Measurements from ENCODE around the gene ZDHHC14. TPM values are rescaled to one million over a fixed set of nuclear protein-coding genes. Genes with fewer than 3 reads are reported as not detected.

The ZDHHC14 gene
- total RNA-seq, 1 donor from 2014 or later = 9.3 TPM

DNA sequence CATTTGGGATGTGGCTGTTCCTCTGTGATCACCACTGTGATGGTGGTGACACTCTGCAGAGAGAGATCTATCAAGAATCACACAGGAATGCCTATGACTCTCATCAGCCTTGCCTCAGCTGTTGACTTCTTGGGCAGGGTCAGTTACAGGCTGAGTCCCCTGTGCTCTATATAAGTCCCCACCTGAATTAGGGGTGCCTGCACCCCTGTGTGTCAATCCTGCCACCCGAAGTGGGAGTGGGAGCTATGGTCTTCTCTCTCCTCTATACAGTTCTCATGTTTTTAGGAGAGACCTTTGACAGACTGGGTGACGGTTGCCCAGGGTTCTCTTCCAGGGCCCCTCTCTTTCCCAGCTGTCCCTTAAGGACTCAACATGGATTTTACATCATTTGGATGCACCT is 173.8 kb downstream of the ZDHHC14 start:
- Histone ChIP-seq H3K4me1 (peaks cover 11% of the 10 kb centered on the region), H3K36me3 (no peaks in the 10 kb centered on the region), H3K4me3 (no peak overlapping the region), H3K9me3 (no peaks in the 10 kb centered on the region), H3K27me3 (ENCODE audit: low read depth) (no peaks in the 10 kb centered on the region), H3K27ac (no peak overlapping the region)
- intact Hi-C loops (cut with DNase I) = no loop called here
- TF ChIP-seq, protein P1, sequence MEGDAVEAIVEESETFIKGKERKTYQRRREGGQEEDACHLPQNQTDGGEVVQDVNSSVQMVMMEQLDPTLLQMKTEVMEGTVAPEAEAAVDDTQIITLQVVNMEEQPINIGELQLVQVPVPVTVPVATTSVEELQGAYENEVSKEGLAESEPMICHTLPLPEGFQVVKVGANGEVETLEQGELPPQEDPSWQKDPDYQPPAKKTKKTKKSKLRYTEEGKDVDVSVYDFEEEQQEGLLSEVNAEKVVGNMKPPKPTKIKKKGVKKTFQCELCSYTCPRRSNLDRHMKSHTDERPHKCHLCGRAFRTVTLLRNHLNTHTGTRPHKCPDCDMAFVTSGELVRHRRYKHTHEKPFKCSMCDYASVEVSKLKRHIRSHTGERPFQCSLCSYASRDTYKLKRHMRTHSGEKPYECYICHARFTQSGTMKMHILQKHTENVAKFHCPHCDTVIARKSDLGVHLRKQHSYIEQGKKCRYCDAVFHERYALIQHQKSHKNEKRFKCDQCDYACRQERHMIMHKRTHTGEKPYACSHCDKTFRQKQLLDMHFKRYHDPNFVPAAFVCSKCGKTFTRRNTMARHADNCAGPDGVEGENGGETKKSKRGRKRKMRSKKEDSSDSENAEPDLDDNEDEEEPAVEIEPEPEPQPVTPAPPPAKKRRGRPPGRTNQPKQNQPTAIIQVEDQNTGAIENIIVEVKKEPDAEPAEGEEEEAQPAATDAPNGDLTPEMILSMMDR (IDR thresholded peaks at IDR 0.05) = no peak
- ATAC-seq = no peak
- DNase-seq = no peak

DNA sequence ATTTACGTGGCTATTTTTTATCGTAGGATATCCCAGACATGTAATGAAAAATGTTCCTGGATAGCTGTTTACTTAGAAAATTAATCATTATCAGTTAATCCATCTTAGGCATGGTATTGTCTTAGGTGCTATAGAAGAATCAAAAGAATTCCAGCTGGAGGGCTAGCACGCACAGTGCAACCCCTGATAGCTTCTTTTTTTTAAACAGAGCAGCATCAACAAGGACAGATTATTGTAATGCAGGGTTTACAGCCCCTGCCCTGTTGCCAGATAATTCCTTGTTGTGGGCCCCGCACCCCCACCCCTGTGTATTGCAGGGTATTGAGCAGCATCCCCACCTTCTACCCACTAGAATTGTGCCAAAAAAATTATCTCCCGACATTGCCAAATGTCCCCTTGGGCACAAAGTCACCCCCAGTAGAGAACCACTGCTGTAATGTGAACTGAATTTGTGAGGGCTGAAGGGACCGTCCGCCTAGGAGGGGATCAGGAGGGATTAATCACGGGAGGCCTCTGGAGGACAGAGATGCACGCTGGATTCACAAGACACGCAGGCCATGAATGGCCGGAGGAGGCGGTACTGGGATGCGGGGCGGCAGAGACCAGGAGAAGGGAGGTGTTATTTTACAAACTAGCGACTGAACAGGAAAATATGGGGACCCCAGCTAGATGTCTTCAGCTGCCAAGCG is 174.6 kb downstream of the ZDHHC14 start:
- intact Hi-C loops (cut with DNase I) = no loop called here
- H3K27ac ChIP-seq = no peak overlapping the region

DNA sequence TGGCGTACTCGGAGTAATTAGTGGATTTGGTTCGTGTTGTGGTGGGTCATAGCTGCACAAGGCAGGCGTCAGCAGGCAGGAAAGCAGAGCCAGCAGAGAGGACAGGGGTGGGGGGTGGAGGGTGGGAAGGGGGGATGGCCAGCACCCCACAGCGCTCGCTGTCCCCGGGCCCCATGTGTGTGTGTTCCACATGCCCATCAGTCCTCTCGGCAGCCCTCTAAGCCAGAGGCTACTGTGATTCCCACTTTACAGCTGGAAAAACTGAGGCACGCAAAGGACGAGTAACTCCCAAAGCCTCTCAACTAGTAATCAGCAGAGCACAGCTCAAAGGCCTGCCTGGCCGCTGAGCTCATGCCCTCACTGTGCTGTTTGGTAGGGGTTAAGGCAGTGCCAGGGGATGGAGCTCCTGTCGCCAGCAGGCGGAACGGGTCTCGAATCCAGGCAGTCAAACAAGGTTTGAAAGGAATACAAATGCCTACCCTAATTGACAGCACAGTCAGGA is 175.2 kb downstream of the ZDHHC14 start:
- DNase-seq (no peak), ATAC-seq (no peak)
- H3K9me3 ChIP-seq = no peaks in the 10 kb centered on the region
- H3K27ac ChIP-seq = no peak overlapping the region
- no peak overlapping the region for H3K4me3 ChIP-seq
- intact Hi-C loops (cut with DNase I) = no loop called here
- no peaks in the 10 kb centered on the region for H3K36me3 ChIP-seq
- TF ChIP-seq, protein P1 (IDR thresholded peaks at IDR 0.05) = no peak
- H3K27me3 ChIP-seq (ENCODE audit: low read depth) = no peaks in the 10 kb centered on the region
- peaks cover 4% of the 10 kb centered on the region for H3K4me1 ChIP-seq

More for the DNA sequence above, 174.6 kb downstream of the ZDHHC14 start:
- H3K4me3 ChIP-seq = no peak overlapping the region
- no peaks in the 10 kb centered on the region for H3K9me3 ChIP-seq
- no peaks in the 10 kb centered on the region for H3K36me3 ChIP-seq
- TF ChIP-seq, protein P1 (IDR thresholded peaks at IDR 0.05) = no peak
- DNase-seq (no peak), ATAC-seq (no peak)
- peaks cover 10% of the 10 kb centered on the region for H3K4me1 ChIP-seq
- H3K27me3 ChIP-seq (ENCODE audit: low read depth) = no peaks in the 10 kb centered on the region

DNA sequence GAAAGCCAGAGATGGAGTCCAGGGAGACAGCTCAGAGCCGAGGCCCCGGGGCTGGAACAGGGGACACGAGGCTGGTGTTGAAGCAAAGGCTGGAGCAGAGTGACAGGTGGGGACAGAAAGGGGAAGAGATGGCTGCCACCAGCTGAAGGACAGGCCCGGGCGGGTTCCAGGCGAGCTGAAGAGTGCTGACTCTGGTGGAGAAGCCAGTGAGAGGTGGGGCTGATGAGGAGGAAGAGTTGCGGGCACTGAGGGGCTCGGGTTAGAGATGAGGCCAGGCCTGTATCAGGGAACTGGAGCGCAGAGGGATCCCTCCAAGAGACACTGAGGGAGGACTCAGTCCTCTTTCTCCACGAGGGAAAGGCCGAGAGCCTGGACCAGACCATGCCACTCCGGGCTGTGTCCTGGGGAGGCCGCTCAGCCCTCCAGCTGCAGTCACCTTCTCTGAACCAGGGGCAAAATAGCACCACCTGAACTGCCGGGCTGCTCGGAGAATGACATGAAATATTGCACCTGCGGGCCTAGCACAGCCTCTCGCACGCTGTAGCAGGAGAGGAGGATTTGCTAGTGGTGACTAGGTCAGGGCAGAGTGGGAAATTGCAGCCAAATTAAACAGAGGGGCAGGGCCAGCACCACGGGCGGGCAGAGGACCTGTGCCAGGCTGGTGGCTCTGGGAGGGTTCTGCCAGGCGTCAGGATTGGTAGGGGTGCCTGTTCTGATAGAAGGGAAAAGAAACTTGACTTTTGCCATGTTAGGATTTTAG is 175.9 kb downstream of the ZDHHC14 start:
- no peak overlapping the region for H3K4me3 ChIP-seq
- no peak for DNase-seq
- H3K27ac ChIP-seq = no peak overlapping the region

DNA sequence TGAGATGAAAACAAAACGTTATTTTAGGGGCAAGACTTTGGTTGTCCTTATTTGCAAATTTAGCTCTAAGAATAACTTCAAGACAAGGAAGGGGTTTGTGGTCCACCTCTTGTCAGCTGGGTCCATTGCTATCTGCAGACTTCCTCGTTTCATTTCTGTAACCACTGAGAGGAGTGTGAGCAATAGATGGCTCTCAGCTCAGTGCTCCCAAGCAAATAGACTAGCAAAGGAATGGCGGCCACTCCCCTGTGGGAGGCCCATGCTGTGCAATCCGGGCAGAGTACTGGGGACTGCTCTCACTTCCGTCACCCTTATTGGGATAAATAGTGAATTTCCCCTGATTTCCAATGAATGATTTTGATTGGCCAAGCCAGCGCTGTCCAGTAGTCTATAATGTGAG is 176.6 kb downstream of the ZDHHC14 start:
- H3K9me3 ChIP-seq = no peaks in the 10 kb centered on the region
- no peak for DNase-seq
- TF ChIP-seq, protein P1 (IDR thresholded peaks at IDR 0.05) = no peak
- H3K27ac ChIP-seq = no peak overlapping the region
- H3K27me3 ChIP-seq (ENCODE audit: low read depth) = no peaks in the 10 kb centered on the region
- no peaks in the 10 kb centered on the region for H3K4me1 ChIP-seq
- no peak overlapping the region for H3K4me3 ChIP-seq
- ATAC-seq = no peak
- H3K36me3 ChIP-seq = no peaks in the 10 kb centered on the region
- intact Hi-C loops (cut with DNase I) = no loop called here

More for the DNA sequence above, 175.9 kb downstream of the ZDHHC14 start:
- TF ChIP-seq, protein P1 (IDR thresholded peaks at IDR 0.05) = no peak
- no peaks in the 10 kb centered on the region for H3K9me3 ChIP-seq
- H3K4me1 ChIP-seq = no peaks in the 10 kb centered on the region
- H3K36me3 ChIP-seq = no peaks in the 10 kb centered on the region
- H3K27me3 ChIP-seq (ENCODE audit: low read depth) = no peaks in the 10 kb centered on the region
- ATAC-seq = peak; percentile 31 to 48
- intact Hi-C loops (cut with DNase I) = no loop called here
